CD4-positive, alpha-beta T cell treated with Interleukin-2 at 100 ng/mL for 4 hours (primary cell): ENCODE results near the gene PROX1.

Source experiments
- DNase-seq: peaks from one replicate; pipeline ENCODE4 v3.0.0-alpha.2; 2020; ENCODE audit warnings: low spot score

PROX1 gene

GRCh38 chr1:213987927-213988506 lies at the start of gene PROX1:
Gene PROX1 (plus strand): TSS chr1:213987973. CDS start chr1:213996536, 8,563 bp downstream.
- peak; percentile 6 for DNase-seq

- DNase-seq, result no peak
These were observed 49.0 kb upstream of the PROX1 start for GRCh38 chr1:213938776-213939175.

GRCh38 chr1:213939888-213940287 lies 47.9 kb upstream of the PROX1 start:
- DNase-seq, result no peak

- DNase-seq, result no peak
These were observed 46.8 kb upstream of the PROX1 start for GRCh38 chr1:213940947-213941346.

- DNase-seq, result no peak
These were observed 45.7 kb upstream of the PROX1 start for GRCh38 chr1:213942061-213942460.

- no peak for DNase-seq
These were observed 40.5 kb upstream of the PROX1 start for GRCh38 chr1:213947200-213947801.

- no peak for DNase-seq
These were observed 35.9 kb upstream of the PROX1 start for GRCh38 chr1:213951876-213952275.

GRCh38 chr1:213953806-213954205 lies 34.0 kb upstream of the PROX1 start:
- no peak for DNase-seq

- no peak for DNase-seq
These were observed 31.4 kb upstream of the PROX1 start for GRCh38 chr1:213956295-213956770.

GRCh38 chr1:213958346-213958745 lies 29.4 kb upstream of the PROX1 start:
- DNase-seq, result no peak

GRCh38 chr1:213960963-213961362 lies 26.8 kb upstream of the PROX1 start:
- no peak for DNase-seq

- no peak for DNase-seq
These were observed 25.3 kb upstream of the PROX1 start for GRCh38 chr1:213962508-213962907.

- DNase-seq, result no peak
These were observed 21.7 kb upstream of the PROX1 start for GRCh38 chr1:213966122-213966521.

- no peak for DNase-seq
These were observed 19.5 kb upstream of the PROX1 start for GRCh38 chr1:213968146-213968825.

- no peak for DNase-seq
These were observed 17.7 kb upstream of the PROX1 start for GRCh38 chr1:213969958-213970555.

GRCh38 chr1:213972141-213972540 lies 15.6 kb upstream of the PROX1 start:
- no peak for DNase-seq

- no peak for DNase-seq
These were observed 14.6 kb upstream of the PROX1 start for GRCh38 chr1:213973129-213973528.

- DNase-seq, result no peak
These were observed 10.9 kb upstream of the PROX1 start for GRCh38 chr1:213976665-213977485.

GRCh38 chr1:213977486-213977842 lies 10.3 kb upstream of the PROX1 start:
- DNase-seq, result no peak

GRCh38 chr1:213977909-213978308 lies 9.9 kb upstream of the PROX1 start:
- DNase-seq, result no peak

- DNase-seq, result no peak
These were observed 7.8 kb upstream of the PROX1 start for GRCh38 chr1:213979751-213980586.
